IMR-90 (cell line): Measurements from ENCODE around the gene ICAM1. TPM values are rescaled to one million over a fixed set of nuclear protein-coding genes. Genes with fewer than 3 reads are reported as not detected.

ENCODE experiments used
- ATAC-seq: fragments of 200-7000 bp; cut with Tn5 transposase; 2 replicates; pipeline ENCODE4 v1.9.1; 2020; ENCODE audit warnings: low read depth, mild to moderate bottlenecking, moderate library complexity
- BruUV-seq: library from RNA; stranded (reverse); fragments of 400-500 nt; replicated peaks from 2 replicates; lab custom pipeline; 2021; lab: Mats Ljungman, UMichigan
- CTCF ChIA-PET: fragments of 300-600 bp; formaldehyde crosslinking; extraction: SDS; loops from one replicate; lab custom pipeline; 2021; ENCODE audit warnings: antibody characterized with exemption; lab: Yijun Ruan, JAX
- POLR2A ChIA-PET: fragments of 300-600 bp; sonication (Branson Sonifier 250); formaldehyde crosslinking; loops from one replicate; lab custom pipeline; 2022; ENCODE audit warnings: antibody characterized with exemption; ENCODE audit not compliant: unreplicated experiment; lab: Charles Lee
- DNase-seq: peaks from one replicate; pipeline ENCODE4 v3.0.0; 2013
- H2AFZ ChIP-seq: replicated peaks from 2 replicates; pipeline ENCODE3; 2013; ENCODE audit warnings: low read length, mild to moderate bottlenecking; ENCODE audit not compliant: poor library complexity
- H2AK5ac ChIP-seq: 2 replicates; pipeline ENCODE4 v1.6.1; 2013; ENCODE audit warnings: low read depth, low read length, inconsistent platforms
- H2AK9ac ChIP-seq: replicated peaks from 2 replicates; pipeline ENCODE3; 2013; ENCODE audit warnings: mild to moderate bottlenecking, low read depth, low read length, moderate library complexity; ENCODE audit not compliant: poor library complexity
- H2BK120ac ChIP-seq: 2 replicates; pipeline ENCODE4 v1.6.1; 2013; ENCODE audit warnings: low read depth, low read length, inconsistent platforms
- H2BK15ac ChIP-seq: 3 replicates; pipeline ENCODE4 v1.6.1; 2013; ENCODE audit warnings: low read depth, low read length, inconsistent platforms
- H2BK20ac ChIP-seq: 2 replicates; pipeline ENCODE4 v1.6.1; 2013; ENCODE audit warnings: low read depth, mild to moderate bottlenecking, inconsistent platforms, low read length, moderate library complexity
- H2BK5ac ChIP-seq: 2 replicates; pipeline ENCODE4 v1.6.1; 2013; ENCODE audit warnings: mild to moderate bottlenecking, low read depth, low read length, inconsistent platforms; ENCODE audit not compliant: poor library complexity, severe bottlenecking
- H3K14ac ChIP-seq: replicated peaks from 2 replicates; pipeline ENCODE4 v1.6.1; 2013; ENCODE audit warnings: low read depth, low read length, inconsistent platforms
- H3K18ac ChIP-seq: 2 replicates; pipeline ENCODE4 v1.6.1; 2013; ENCODE audit warnings: low read depth, low read length, control low read depth
- H3K23ac ChIP-seq: 2 replicates; pipeline ENCODE4 v1.6.1; 2013; ENCODE audit warnings: low read depth, low read length, inconsistent platforms
- H3K27ac ChIP-seq: 2 replicates; pipeline ENCODE4 v1.5.1; 2013; ENCODE audit warnings: mild to moderate bottlenecking, control low read depth, low read length; ENCODE audit not compliant: insufficient read depth
- H3K27me3 ChIP-seq: 2 replicates; pipeline ENCODE4 v1.6.1; 2013; ENCODE audit warnings: low read length; ENCODE audit not compliant: control insufficient read depth, insufficient read depth
- H3K36me3 ChIP-seq: 2 replicates; pipeline ENCODE4 v1.6.1; 2013; ENCODE audit warnings: low read length, mixed read lengths; ENCODE audit not compliant: control insufficient read depth, insufficient read depth
- H3K4ac ChIP-seq: 2 replicates; pipeline ENCODE4 v1.6.1; 2013; ENCODE audit warnings: low read depth, low read length, inconsistent platforms
- H3K4me1 ChIP-seq: 2 replicates; pipeline ENCODE4 v1.6.1; 2013; ENCODE audit warnings: low read length, mixed read lengths; ENCODE audit not compliant: control insufficient read depth, insufficient read depth
- H3K4me2 ChIP-seq: 2 replicates; pipeline ENCODE4 v1.6.1; 2013; ENCODE audit warnings: low read depth, mild to moderate bottlenecking, control low read depth, low read length, moderate library complexity
- H3K4me3 ChIP-seq: 2 replicates; pipeline ENCODE4 v1.5.1; 2013; ENCODE audit warnings: low read depth, mild to moderate bottlenecking, control low read depth, low read length, moderate library complexity; ENCODE audit not compliant: insufficient read depth
- H3K56ac ChIP-seq: 2 replicates; pipeline ENCODE4 v1.6.1; 2013; ENCODE audit warnings: low read length, inconsistent platforms; ENCODE audit not compliant: insufficient read depth; ENCODE audit errors: extremely low read depth
- H3K79me1 ChIP-seq, 2 experiments: 2 replicates each; pipeline ENCODE4 v1.6.1; 2013; ENCODE audit warnings: low read length in 2 of 2, inconsistent platforms in 1 of 2, low read depth in 1 of 2
- H3K9ac ChIP-seq: 2 replicates; pipeline ENCODE4 v1.6.1; 2013; ENCODE audit warnings: low read depth, low read length, control low read depth
- H3K9me1 ChIP-seq: 2 replicates; pipeline ENCODE4 v1.6.1; 2013; ENCODE audit warnings: low read length, inconsistent platforms; ENCODE audit not compliant: insufficient read depth
- H3K9me3 ChIP-seq: 2 replicates; pipeline ENCODE4 v1.6.1; 2013; ENCODE audit warnings: low read length; ENCODE audit not compliant: control insufficient read depth, insufficient read depth
- H4K20me1 ChIP-seq: 2 replicates; pipeline ENCODE4 v1.6.1; 2013; ENCODE audit warnings: low read length, inconsistent platforms; ENCODE audit not compliant: insufficient read depth
- H4K5ac ChIP-seq: 2 replicates; pipeline ENCODE4 v1.6.1; 2013; ENCODE audit warnings: mild to moderate bottlenecking, low read depth, low read length, control low read depth
- H4K8ac ChIP-seq, 2 experiments: 2 replicates each; pipeline ENCODE4 v1.6.1; 2013; ENCODE audit warnings: low read depth in 2 of 2, low read length in 2 of 2, control low read depth in 1 of 2, inconsistent platforms in 1 of 2
- H4K91ac ChIP-seq: 2 replicates; pipeline ENCODE4 v1.6.1; 2013; ENCODE audit warnings: low read depth, low read length, inconsistent platforms; ENCODE audit not compliant: insufficient read depth
- BHLHE40 ChIP-seq: fragments of 150-350 bp; IDR thresholded peaks from 2 replicates; pipeline ENCODE4 v1.6.1; 2016; ENCODE audit warnings: mild to moderate bottlenecking, low read depth, low read length
- CEBPB ChIP-seq: IDR thresholded peaks from 2 replicates; pipeline ENCODE4 v1.6.1; 2012; ENCODE audit warnings: low read depth, low read length, improper control_type of control experiment
- CHD1 ChIP-seq: IDR thresholded peaks from 2 replicates; pipeline ENCODE4 v1.6.1; 2012; ENCODE audit warnings: low read depth, low read length, improper control_type of control experiment
- FOS ChIP-seq: fragments of 150-350 bp; IDR thresholded peaks from 2 replicates; pipeline ENCODE4 v1.6.1; 2016; ENCODE audit warnings: low read depth, low read length
- MAFK ChIP-seq: IDR thresholded peaks from 2 replicates; pipeline ENCODE4 v1.6.1; 2012; ENCODE audit warnings: low read depth, low read length, improper control_type of control experiment
- MAZ ChIP-seq: IDR thresholded peaks from 2 replicates; pipeline ENCODE4 v1.6.1; 2012; ENCODE audit warnings: low read depth, mild to moderate bottlenecking, low read length, improper control_type of control experiment, moderate library complexity, borderline replicate concordance
- MXI1 ChIP-seq: IDR thresholded peaks from 2 replicates; pipeline ENCODE4 v1.6.1; 2012; ENCODE audit warnings: low read depth, mild to moderate bottlenecking, low read length, moderate library complexity, borderline replicate concordance
- NFE2L2 ChIP-seq: fragments of 150-350 bp; IDR thresholded peaks from 2 replicates; pipeline ENCODE4 v1.6.1; 2016; ENCODE audit warnings: low read depth, mild to moderate bottlenecking, low read length
- POLR2A ChIP-seq: IDR thresholded peaks from 2 replicates; pipeline ENCODE4 v1.6.1; 2012; ENCODE audit warnings: mild to moderate bottlenecking, low read depth, low read length
- RAD21 ChIP-seq: IDR thresholded peaks from 2 replicates; pipeline ENCODE4 v1.6.1; 2012; ENCODE audit warnings: low read length, improper control_type of control experiment
- RCOR1 ChIP-seq: IDR thresholded peaks from 2 replicates; pipeline ENCODE4 v1.6.1; 2012; ENCODE audit warnings: mild to moderate bottlenecking, low read length, improper control_type of control experiment; ENCODE audit not compliant: insufficient replicate concordance
- RFX5 ChIP-seq: IDR thresholded peaks from 2 replicates; pipeline ENCODE4 v1.8.0; 2012; ENCODE audit warnings: low read depth, mild to moderate bottlenecking, low read length, moderate library complexity
- SMC3 ChIP-seq: fragments of 150-350 bp; IDR thresholded peaks from 2 replicates; pipeline ENCODE4 v1.6.1; 2016; ENCODE audit warnings: low read depth, mild to moderate bottlenecking, antibody characterized with exemption, low read length, moderate library complexity
- WGBS, 2 experiments: methylation state at CpG; one replicate each; pipeline versions ENCODE4 v1.1.5 to v1.1.7; 2013; ENCODE audit warnings: missing lambda C conversion rate in 2 of 2; ENCODE audit not compliant: insufficient read length in 1 of 2; ENCODE audit errors: extremely low coverage in 2 of 2; 5-methylcytosine and 5-hydroxymethylcytosine counted together
- dilution Hi-C: fragments of 300-500 bp; cut with HindIII; formaldehyde crosslinking; loops from one replicate; pipeline ENCODE4 v1.14.3; 2018; ENCODE audit warnings: low sequenced_read_pairs; ENCODE audit not compliant: unreplicated experiment
- in situ Hi-C: fragments of 300-500 bp; cut with MboI; formaldehyde crosslinking; loops from 3 replicates; pipeline ENCODE4 v1.14.3; 2019; ENCODE audit warnings: low sequenced_read_pairs, inconsistent platforms, mixed read lengths
- intact Hi-C: fragments of 100-400 bp; cut with micrococcal nuclease; formaldehyde crosslinking; loops from 2 replicates; pipeline ENCODE4 v1.10.0; 2022
- polyA plus RNA-seq, 3 experiments: library from polyadenylated mRNA; depleted of rRNA; stranded (reverse); fragments of >200 nt; gene quantifications; 2 replicates each; pipeline ENCODE4 v1.2.3, GENCODE V29; 2012; ENCODE audit warnings: low replicate concordance in 1 of 3
- total RNA-seq: library from RNA; depleted of rRNA; stranded (reverse); fragments of >200 nt; gene quantifications from 2 replicates; pipeline ENCODE4 v1.2.3, GENCODE V29; 2012
- TF ChIP-seq, protein P1 (sequence below): fragments of 150-350 bp; IDR thresholded peaks from 2 replicates; pipeline ENCODE4 v1.6.1; 2017; ENCODE audit warnings: mild to moderate bottlenecking, antibody characterized with exemption, low read length, low read depth
- TF ChIP-seq, protein P2 (sequence below): fragments of 150-350 bp; IDR thresholded peaks from 2 replicates; pipeline ENCODE4 v1.6.1; 2016; ENCODE audit warnings: low read depth, mild to moderate bottlenecking, low read length, moderate library complexity, borderline replicate concordance

Gene ICAM1
- total and polyA plus RNA-seq, 2 of the 4 experiments (the other 2 are of a cell fraction), result 10.6 to 19.1 TPM

DNA sequence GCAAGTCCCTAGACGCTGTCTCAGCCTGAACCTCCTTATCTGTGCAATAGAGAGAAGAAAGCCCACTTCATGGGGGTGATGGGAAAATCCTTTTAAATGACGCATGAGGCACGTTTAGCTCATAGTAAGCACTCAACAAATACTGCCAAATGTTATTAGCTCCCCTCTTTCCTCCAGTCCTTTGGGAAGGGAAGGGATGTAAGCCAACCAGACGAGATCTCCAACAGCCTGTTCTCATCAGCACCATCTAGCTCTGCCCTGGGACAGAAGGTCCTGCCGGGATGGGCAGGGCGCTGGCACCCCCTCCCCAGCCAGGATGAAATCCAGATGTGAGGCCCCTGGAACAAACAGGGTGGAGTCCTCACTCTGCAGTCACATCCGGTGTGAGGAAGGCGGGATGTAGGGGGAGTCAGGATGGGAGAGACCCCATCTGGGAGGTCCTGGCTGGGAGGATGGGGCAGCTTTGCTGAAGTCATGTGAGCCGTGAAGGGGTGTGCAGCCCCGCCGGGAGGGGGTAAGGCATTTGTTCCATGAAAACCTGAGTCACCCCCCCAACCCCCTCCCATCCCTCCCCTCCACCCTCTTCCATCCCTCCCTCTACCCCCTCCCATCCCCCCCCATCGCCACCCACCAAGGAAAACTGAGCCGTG lies 44.4 kb upstream of the ICAM1 start:
- POLR2A ChIA-PET, result interaction anchor here (0.8 kb wide), 1 partner anchor 25 kb away, joined by 5 read pairs; the partner anchor contains the start of gene MRPL4
- intact Hi-C loops, result no loop called here
- TF ChIP-seq RFX5 (no peak), FOS (0 out of 2 replicates have a peak, but pooled peaks have one; percentile 50), POLR2A (peak; percentile 36; the same call in 1 of the 2 replicates), RAD21 (0 out of 2 replicates have a peak, but pooled peaks have one; percentile 13), MAFK (no peak), NFE2L2 (no peak), CEBPB (peak; percentile 47; the same call in 1 of the 2 replicates), CHD1 (no peak), RCOR1 (no peak), SMC3 (0 out of 2 replicates have a peak, but pooled peaks have one; percentile 7), MXI1 (no peak), BHLHE40 (peak; percentile 97), MAZ (no peak)
- TF ChIP-seq, protein P1, sequence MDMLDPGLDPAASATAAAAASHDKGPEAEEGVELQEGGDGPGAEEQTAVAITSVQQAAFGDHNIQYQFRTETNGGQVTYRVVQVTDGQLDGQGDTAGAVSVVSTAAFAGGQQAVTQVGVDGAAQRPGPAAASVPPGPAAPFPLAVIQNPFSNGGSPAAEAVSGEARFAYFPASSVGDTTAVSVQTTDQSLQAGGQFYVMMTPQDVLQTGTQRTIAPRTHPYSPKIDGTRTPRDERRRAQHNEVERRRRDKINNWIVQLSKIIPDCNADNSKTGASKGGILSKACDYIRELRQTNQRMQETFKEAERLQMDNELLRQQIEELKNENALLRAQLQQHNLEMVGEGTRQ, result no peak
- TF ChIP-seq, protein P2, sequence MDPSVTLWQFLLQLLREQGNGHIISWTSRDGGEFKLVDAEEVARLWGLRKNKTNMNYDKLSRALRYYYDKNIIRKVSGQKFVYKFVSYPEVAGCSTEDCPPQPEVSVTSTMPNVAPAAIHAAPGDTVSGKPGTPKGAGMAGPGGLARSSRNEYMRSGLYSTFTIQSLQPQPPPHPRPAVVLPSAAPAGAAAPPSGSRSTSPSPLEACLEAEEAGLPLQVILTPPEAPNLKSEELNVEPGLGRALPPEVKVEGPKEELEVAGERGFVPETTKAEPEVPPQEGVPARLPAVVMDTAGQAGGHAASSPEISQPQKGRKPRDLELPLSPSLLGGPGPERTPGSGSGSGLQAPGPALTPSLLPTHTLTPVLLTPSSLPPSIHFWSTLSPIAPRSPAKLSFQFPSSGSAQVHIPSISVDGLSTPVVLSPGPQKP, result no peak

More for the DNA sequence above, 44.4 kb upstream of the ICAM1 start:
- Histone ChIP-seq H4K20me1 (peaks cover 32% of the 10 kb centered on the region), H3K27ac (peak overlapping the region; percentile 95), H4K91ac (peak overlapping the region; percentile 79), H4K5ac (peak overlapping the region; percentile 66), H3K23ac (peak overlapping the region; percentile 79), H2AK5ac (peak overlapping the region; percentile 84), H3K56ac (peak overlapping the region; percentile 5; the same call in 1 of the 2 replicates), H3K4me1 (peaks cover 26% of the 10 kb centered on the region), H3K18ac (peak overlapping the region; percentile 68), H2AFZ (peak overlapping the region; percentile 89), H2BK20ac (peak overlapping the region; percentile 79; the same call in 1 of the 2 replicates), H3K27me3 (no peaks in the 10 kb centered on the region), H4K8ac (peak overlapping the region; percentile 65 to 97), H3K4me3 (no peak overlapping the region), H3K4ac (peak overlapping the region; percentile 98), H2BK15ac (peak overlapping the region; percentile 79; the same call in 2 of the 3 replicates), H3K9ac (peak overlapping the region; percentile 53; the same call in 1 of the 2 replicates), H3K14ac (peak overlapping the region; percentile 92), H2AK9ac (peak overlapping the region; percentile 98), H3K79me1 (peaks cover 29 to 81% of the 10 kb centered on the region in 2 experiments; a peak in 3 of 4 replicates), H3K4me2 (peak overlapping the region; percentile 69), H3K9me1 (peaks cover 25% of the 10 kb centered on the region), H2BK120ac (peak overlapping the region; percentile 92), H2BK5ac (peak overlapping the region; percentile 91), H3K9me3 (no peaks in the 10 kb centered on the region), H3K36me3 (peaks cover 32% of the 10 kb centered on the region)
- DNase-seq, result peak; percentile 95
- CTCF ChIA-PET, result no interaction called here
- ATAC-seq, result peak; percentile 49
- no CpG with 5 or more reads among the region's 13 CpGs for WGBS, 2 experiments
- dilution Hi-C loops, result no loop called here
- in situ Hi-C loops, result no loop called here
- BruUV-seq, result no TSS peak
